Neuronal stem cell (in vitro differentiated cells): Measurements from ENCODE around the gene PI3.

Experiments used
- DNase-seq: peaks from one replicate; pipeline ENCODE4 v3.0.0-alpha.2; 2013; ENCODE audit warnings: low spot score
- H2AFZ ChIP-seq: one replicate; pipeline ENCODE4 v1.6.1; 2013; ENCODE audit warnings: mild to moderate bottlenecking, low read length, inconsistent platforms
- H2AK5ac ChIP-seq: 2 replicates; pipeline ENCODE4 v1.6.1; 2013; ENCODE audit warnings: low read depth, mild to moderate bottlenecking, inconsistent platforms, low read length, moderate library complexity, mixed read lengths
- H2BK120ac ChIP-seq: 2 replicates; pipeline ENCODE4 v1.6.1; 2013; ENCODE audit warnings: low read depth, mild to moderate bottlenecking, inconsistent platforms, low read length, moderate library complexity, mixed read lengths
- H2BK12ac ChIP-seq: one replicate; pipeline ENCODE4 v1.6.1; 2013; ENCODE audit warnings: low read length, inconsistent platforms
- H2BK15ac ChIP-seq: 2 replicates; pipeline ENCODE4 v1.6.1; 2013; ENCODE audit warnings: mild to moderate bottlenecking, low read length, inconsistent platforms, mixed read lengths
- H2BK5ac ChIP-seq: one replicate; pipeline ENCODE4 v1.6.1; 2013; ENCODE audit warnings: inconsistent platforms, mild to moderate bottlenecking, low read length, moderate library complexity
- H3K14ac ChIP-seq: one replicate; pipeline ENCODE4 v1.6.1; 2013; ENCODE audit warnings: low read length, inconsistent platforms
- H3K18ac ChIP-seq: 2 replicates; pipeline ENCODE4 v1.6.1; 2013; ENCODE audit warnings: low read length, inconsistent platforms
- H3K23ac ChIP-seq: 2 replicates; pipeline ENCODE4 v1.6.1; 2013; ENCODE audit warnings: low read depth, mild to moderate bottlenecking, mixed read lengths, low read length, inconsistent platforms; ENCODE audit not compliant: poor library complexity
- H3K27ac ChIP-seq: replicated peaks from 3 replicates; pipeline ENCODE4 v1.5.1; 2013; ENCODE audit warnings: low read length, inconsistent platforms
- H3K27me3 ChIP-seq, 3 experiments: 2 replicates each; pipeline ENCODE4 v1.6.1; 2013; ENCODE audit warnings: low read length in 3 of 3, mild to moderate bottlenecking in 2 of 3, inconsistent platforms in 1 of 3, low read depth in 1 of 3, mixed read lengths in 1 of 3, moderate library complexity in 1 of 3; ENCODE audit not compliant: control insufficient read depth in 3 of 3, insufficient read depth in 3 of 3
- H3K36me3 ChIP-seq, 2 donors: replicated peaks in 1 of 2; 2 replicates each; pipeline ENCODE4 v1.6.1; 2013; ENCODE audit warnings: low read length in 2 of 2; ENCODE audit not compliant: control insufficient read depth in 2 of 2, insufficient read depth in 2 of 2
- H3K4ac ChIP-seq: 2 replicates; pipeline ENCODE4 v1.6.1; 2013; ENCODE audit warnings: inconsistent platforms, mild to moderate bottlenecking, low read length, moderate library complexity
- H3K4me1 ChIP-seq, 2 donors: 1 replicate in 1 of 2; 2 replicates in 1 of 2; pipeline ENCODE4 v1.6.1; 2013; ENCODE audit warnings: low read length in 2 of 2, low read depth in 1 of 2; ENCODE audit not compliant: control insufficient read depth in 2 of 2, insufficient read depth in 1 of 2
- H3K4me2 ChIP-seq: one replicate; pipeline ENCODE4 v1.6.1; 2013; ENCODE audit warnings: mild to moderate bottlenecking, low read length, inconsistent platforms; ENCODE audit not compliant: insufficient read depth, poor library complexity, severe bottlenecking
- H3K4me3 ChIP-seq, 2 donors: 2 replicates each; pipeline ENCODE4 v1.5.1; 2013; ENCODE audit warnings: low read length in 2 of 2, mild to moderate bottlenecking in 2 of 2, inconsistent platforms in 1 of 2, moderate library complexity in 1 of 2
- H3K79me1 ChIP-seq: one replicate; pipeline ENCODE4 v1.6.1; 2013; ENCODE audit warnings: low read depth, mild to moderate bottlenecking, inconsistent platforms, low read length, moderate library complexity
- H3K9ac ChIP-seq: one replicate; pipeline ENCODE4 v1.6.1; 2013; ENCODE audit warnings: mild to moderate bottlenecking, low read depth, low read length, inconsistent platforms; ENCODE audit not compliant: poor library complexity
- H3K9me3 ChIP-seq, 2 donors: replicated peaks in 1 of 2; 2 replicates each; pipeline versions ENCODE3 to v1.6.1; 2013; ENCODE audit warnings: low read length in 2 of 2, mild to moderate bottlenecking in 2 of 2, inconsistent platforms in 1 of 2, low read depth in 1 of 2, mixed read lengths in 1 of 2, moderate library complexity in 1 of 2; ENCODE audit not compliant: control insufficient read depth in 2 of 2, insufficient read depth in 1 of 2
- H4K8ac ChIP-seq: one replicate; pipeline ENCODE4 v1.6.1; 2013; ENCODE audit warnings: low read depth, mild to moderate bottlenecking, inconsistent platforms, low read length, moderate library complexity
- H4K91ac ChIP-seq: one replicate; pipeline ENCODE4 v1.6.1; 2013; ENCODE audit warnings: low read length, low read depth, mild to moderate bottlenecking, inconsistent platforms; ENCODE audit not compliant: poor library complexity
- WGBS, 2 donors: extraction: QIAGEN DNeasy Blood & Tissue Kit; methylation state at CpG; one replicate each; pipeline ENCODE4 v1.1.7; 2013; ENCODE audit warnings: missing lambda C conversion rate in 2 of 2, mixed read lengths in 1 of 2; ENCODE audit not compliant: insufficient read length in 2 of 2, insufficient replicate concordance in 1 of 2; ENCODE audit errors: extremely low coverage in 2 of 2; 5-methylcytosine and 5-hydroxymethylcytosine counted together

The PI3 gene

GRCh38 chr20:45209924-45210323 lies 35.2 kb downstream of the PI3 start:
- Histone ChIP-seq H3K27ac (no peak overlapping the region), H3K27me3 (no peaks in the 10 kb centered on the region), H4K8ac (no peak overlapping the region), H3K79me1 (no peaks in the 10 kb centered on the region), H2BK15ac (no peak overlapping the region), H2AFZ (no peak overlapping the region), H3K9ac (no peak overlapping the region), H3K4me1 (peaks cover 0 to 4% of the 10 kb centered on the region in 2 donors), H3K4ac (no peak overlapping the region), H3K14ac (no peak overlapping the region), H4K91ac (no peak overlapping the region), H3K18ac (no peak overlapping the region), H3K36me3 (no peaks in the 10 kb centered on the region), H3K9me3 (no peaks in the 10 kb centered on the region), H2BK5ac (no peak overlapping the region), H2BK12ac (no peak overlapping the region), H3K23ac (no peak overlapping the region), H2BK120ac (no peak overlapping the region), H3K4me3 (no peak overlapping the region), H3K4me2 (no peak overlapping the region), H2AK5ac (no peak overlapping the region)
- no peak for DNase-seq
- WGBS, 2 donors, result no CpG with 5 or more reads among the region's 1 CpG

GRCh38 chr20:45211569-45212474 lies 37.1 kb downstream of the PI3 start:
- Histone ChIP-seq H2BK15ac (no peak overlapping the region), H3K14ac (no peak overlapping the region), H3K79me1 (no peaks in the 10 kb centered on the region), H2BK12ac (no peak overlapping the region), H3K4me3 (no peak overlapping the region), H3K27me3 (no peaks in the 10 kb centered on the region), H3K18ac (no peak overlapping the region), H3K4me1 (peaks cover 0 to 3% of the 10 kb centered on the region in 2 donors), H3K9ac (no peak overlapping the region), H4K8ac (no peak overlapping the region), H2BK5ac (no peak overlapping the region), H2AK5ac (no peak overlapping the region), H4K91ac (no peak overlapping the region), H3K4ac (no peak overlapping the region), H3K9me3 (no peaks in the 10 kb centered on the region), H3K27ac (no peak overlapping the region), H3K23ac (no peak overlapping the region), H2AFZ (no peak overlapping the region), H3K36me3 (no peaks in the 10 kb centered on the region), H2BK120ac (no peak overlapping the region), H3K4me2 (no peak overlapping the region)
- no peak for DNase-seq

- Histone ChIP-seq H2AK5ac (no peak overlapping the region), H3K14ac (no peak overlapping the region), H3K4ac (no peak overlapping the region), H2BK12ac (no peak overlapping the region), H3K4me3 (no peak overlapping the region), H2BK15ac (no peak overlapping the region), H3K9me3 (no peaks in the 10 kb centered on the region), H3K36me3 (no peaks in the 10 kb centered on the region), H4K8ac (no peak overlapping the region), H2BK120ac (no peak overlapping the region), H3K27me3 (no peaks in the 10 kb centered on the region), H3K18ac (no peak overlapping the region), H2AFZ (no peak overlapping the region), H3K4me1 (no peaks in the 10 kb centered on the region), H3K4me2 (no peak overlapping the region), H3K9ac (no peak overlapping the region), H3K23ac (no peak overlapping the region), H3K27ac (no peak overlapping the region), H2BK5ac (no peak overlapping the region), H3K79me1 (no peaks in the 10 kb centered on the region), H4K91ac (no peak overlapping the region)
- WGBS, 2 donors, result no CpG with 5 or more reads among the region's 3 CpGs
- no peak for DNase-seq
These were observed 38.1 kb downstream of the PI3 start for GRCh38 chr20:45212836-45213235.

- no peak overlapping the region for H4K8ac ChIP-seq
These were observed 43.4 kb downstream of the PI3 start for GRCh38 chr20:45218124-45218523.

More at GRCh38 chr20:45218124-45218523, 43.4 kb downstream of the PI3 start:
- H3K18ac ChIP-seq, result no peak overlapping the region
- H2BK15ac ChIP-seq, result no peak overlapping the region
- H2BK120ac ChIP-seq, result no peak overlapping the region
- H2BK5ac ChIP-seq, result no peak overlapping the region
- H3K36me3 ChIP-seq, result no peaks in the 10 kb centered on the region
- no peak overlapping the region for H4K91ac ChIP-seq
- no peak for DNase-seq
- no peak overlapping the region for H2AK5ac ChIP-seq
- WGBS, 2 donors, result no CpG with 5 or more reads among the region's 4 CpGs
- no peaks in the 10 kb centered on the region for H3K27me3 ChIP-seq
- H3K4me1 ChIP-seq, result no peaks in the 10 kb centered on the region
- no peak overlapping the region for H3K4ac ChIP-seq
- H3K4me2 ChIP-seq, result no peak overlapping the region
- no peak overlapping the region for H3K4me3 ChIP-seq
- no peak overlapping the region for H3K9ac ChIP-seq
- no peaks in the 10 kb centered on the region for H3K79me1 ChIP-seq
- no peak overlapping the region for H3K14ac ChIP-seq
- no peaks in the 10 kb centered on the region for H3K9me3 ChIP-seq
- no peak overlapping the region for H2AFZ ChIP-seq
- no peak overlapping the region for H2BK12ac ChIP-seq
- H3K27ac ChIP-seq, result no peak overlapping the region
- H3K23ac ChIP-seq, result no peak overlapping the region
